HepG2 (cell line): ENCODE results near the gene CPXM2. TPM values are rescaled to one million over a fixed set of nuclear protein-coding genes. Genes with fewer than 3 reads are reported as not detected.

ENCODE experiments used
- ATAC-seq: fragments of 200-7000 bp; cut with Tn5 transposase; 3 replicates; pipeline ENCODE4 v1.9.1; 2020; ENCODE audit warnings: mild to moderate bottlenecking, moderate library complexity
- BruUV-seq: library from RNA; stranded (reverse); fragments of 400-500 nt; replicated peaks from 2 replicates; lab custom pipeline; 2021; lab: Mats Ljungman, UMichigan
- CTCF ChIA-PET: fragments of 300-600 bp; formaldehyde crosslinking; extraction: SDS; loops from one replicate; lab custom pipeline; 2021; ENCODE audit warnings: low total read pairs, inconsistent platforms, low intra/inter-chr PET ratio; lab: Yijun Ruan, JAX
- POLR2A ChIA-PET: fragments of 350-600 bp; sonication (Branson Sonifier 250); formaldehyde crosslinking; loops from one replicate; lab custom pipeline; 2020; ENCODE audit warnings: antibody characterized with exemption, inconsistent platforms; lab: Yijun Ruan, JAX
- DNase-seq: peaks from one replicate; pipeline ENCODE4 v3.0.0-alpha.2; 2015; ENCODE audit warnings: low spot score
- FAIRE-seq: peaks from 3 replicates; lab custom pipeline; 2011; peaks lifted over from hg19 to GRCh38; lab: Jason Lieb, UNC
- H2AFZ ChIP-seq: one replicate; pipeline ENCODE4 v1.6.1; 2011; ENCODE audit warnings: low read length, inconsistent platforms
- H3K27ac ChIP-seq: fragments of 300-600 bp; 3 replicates; pipeline ENCODE4 v1.8.0; 2011; ENCODE audit warnings: mixed run types, mild to moderate bottlenecking, mixed read lengths, low read length, inconsistent platforms; ENCODE audit not compliant: insufficient read depth; ENCODE audit errors: extremely low read length
- H3K27me3 ChIP-seq, 2 experiments: fragments of 200-600 bp in 1 of 2; 2 replicates in 1 of 2; 3 replicates in 1 of 2; pipeline versions ENCODE4 v1.6.0 to v1.8.0; 2011; ENCODE audit warnings: low read length in 2 of 2, mild to moderate bottlenecking in 2 of 2, moderate library complexity in 2 of 2, inconsistent platforms in 1 of 2; ENCODE audit not compliant: insufficient read depth in 2 of 2, control insufficient read depth in 1 of 2
- H3K36me3 ChIP-seq, 2 experiments: fragments of 200-600 bp in 1 of 2; replicated peaks in 1 of 2; 2 replicates in 1 of 2; 3 replicates in 1 of 2; pipeline versions ENCODE4 v1.5.1 to v1.8.0; 2011; ENCODE audit warnings: low read length in 2 of 2, inconsistent platforms in 1 of 2; ENCODE audit not compliant: insufficient read depth in 2 of 2, control insufficient read depth in 1 of 2
- H3K4me1 ChIP-seq: 2 replicates; pipeline ENCODE4 v1.5.1; 2012; ENCODE audit warnings: low read length, inconsistent platforms; ENCODE audit not compliant: insufficient read depth
- H3K4me2 ChIP-seq: 2 replicates; pipeline ENCODE4 v1.6.0; 2011; ENCODE audit warnings: low read depth, low read length, inconsistent platforms
- H3K4me3 ChIP-seq, 3 experiments: fragments of 200-600 bp in 1 of 3; sonication (generic), shearing (Covaris generic) in 1 of 3; replicated peaks in 1 of 3; 2 replicates each; pipeline ENCODE4 v1.5.1; 2011 to 2016; ENCODE audit warnings: low read length in 3 of 3, inconsistent platforms in 2 of 3, low read depth in 2 of 3, mild to moderate bottlenecking in 2 of 3, control low read depth in 1 of 3, mixed read lengths in 1 of 3; ENCODE audit not compliant: insufficient read depth in 1 of 3
- H3K79me2 ChIP-seq: one replicate; pipeline ENCODE4 v1.6.1; 2011; ENCODE audit warnings: low read length, inconsistent platforms; ENCODE audit not compliant: insufficient read depth
- H3K9ac ChIP-seq: 2 replicates; pipeline ENCODE4 v1.6.0; 2011; ENCODE audit warnings: mild to moderate bottlenecking, low read depth, low read length, inconsistent platforms; ENCODE audit not compliant: insufficient read depth
- H3K9me3 ChIP-seq: 2 replicates; pipeline ENCODE4 v1.5.1; 2012; ENCODE audit warnings: mild to moderate bottlenecking, low read length
- H4K20me1 ChIP-seq: 2 replicates; pipeline ENCODE4 v1.6.0; 2011; ENCODE audit warnings: inconsistent platforms, mild to moderate bottlenecking, low read length, moderate library complexity; ENCODE audit not compliant: insufficient read depth
- CENPT ChIP-seq: sonication (generic); formaldehyde crosslinking; IDR thresholded peaks from 2 replicates; pipeline ENCODE4 v1.8.0; 2022; ENCODE audit warnings: low read depth, mild to moderate bottlenecking, moderate library complexity, missing genetic modification reagents
- HOXA7 ChIP-seq: sonication (generic); formaldehyde crosslinking; IDR thresholded peaks from 2 replicates; pipeline ENCODE4 v1.8.1; 2022; ENCODE audit warnings: mild to moderate bottlenecking, missing genetic modification reagents, moderate library complexity
- KDM2A ChIP-seq: sonication (generic); formaldehyde crosslinking; IDR thresholded peaks from 2 replicates; pipeline ENCODE4 v1.4.0; 2020; ENCODE audit warnings: low read depth, missing genetic modification reagents, borderline replicate concordance
- KDM5B ChIP-seq: sonication (generic); formaldehyde crosslinking; IDR thresholded peaks from 2 replicates; pipeline ENCODE4 v1.4.0; 2020; ENCODE audit warnings: missing genetic modification reagents, mild to moderate bottlenecking, borderline replicate concordance
- RARA ChIP-seq: IDR thresholded peaks from 2 replicates; pipeline ENCODE4 v1.6.1; 2016; ENCODE audit warnings: missing genetic modification reagents, missing compliant biosample characterization
- TRIM24 ChIP-seq: sonication (generic); formaldehyde crosslinking; IDR thresholded peaks from 2 replicates; pipeline ENCODE4 v1.8.0; 2022; ENCODE audit warnings: mild to moderate bottlenecking, missing genetic modification reagents
- ZBED4 ChIP-seq: sonication (generic); formaldehyde crosslinking; IDR thresholded peaks from 2 replicates; pipeline ENCODE4 v1.4.0; 2020; ENCODE audit warnings: missing genetic modification reagents, borderline replicate concordance
- ZBTB37 ChIP-seq: sonication (generic); formaldehyde crosslinking; IDR thresholded peaks from 2 replicates; pipeline ENCODE4 v1.4.0; 2020; ENCODE audit warnings: mild to moderate bottlenecking, missing genetic modification reagents
- ZNF10 ChIP-seq: sonication (generic); formaldehyde crosslinking; IDR thresholded peaks from 2 replicates; pipeline ENCODE4 v1.4.0; 2020; ENCODE audit warnings: mild to moderate bottlenecking, low read depth, missing genetic modification reagents, borderline replicate concordance
- ZNF235 ChIP-seq: sonication (generic); formaldehyde crosslinking; IDR thresholded peaks from 2 replicates; pipeline ENCODE4 v1.8.1; 2023; ENCODE audit warnings: mild to moderate bottlenecking, missing genetic modification reagents, borderline replicate concordance
- ZNF615 ChIP-seq: sonication (generic); formaldehyde crosslinking; IDR thresholded peaks from 2 replicates; pipeline ENCODE4 v1.5.0; 2020; ENCODE audit warnings: mild to moderate bottlenecking, missing genetic modification reagents, borderline replicate concordance
- WGBS: methylation state at CpG from one replicate; pipeline ENCODE4 v1.1.6; 2017; ENCODE audit warnings: low lambda C conversion rate; 5-methylcytosine and 5-hydroxymethylcytosine counted together
- in situ Hi-C: cut with HindIII; loops from 2 replicates; pipeline ENCODE4 v1.10.0; 2017; ENCODE audit warnings: low pct_unique_long_range_greater_than_20kb; ENCODE audit not compliant: extremely low pct_ligation_motif_present
- intact Hi-C: fragments of 100-400 bp; cut with micrococcal nuclease; formaldehyde crosslinking; loops from one replicate; pipeline ENCODE4 v1.10.0; 2022; ENCODE audit not compliant: unreplicated experiment
- polyA plus RNA-seq, 8 experiments: library from polyadenylated mRNA; depleted of rRNA in 3 of 8; stranded (reverse) in 7 of 8; unstranded in 1 of 8; fragments of >200 nt; fragmentation: Illumina TruSeq in 4 of 8; extraction: Trizol in 4 of 8; gene quantifications; 2 replicates each; pipeline versions ENCODE4 v1.2.1 to v1.2.3, GENCODE V29; 2011 to 2016; ENCODE audit warnings: low read depth in 4 of 8, missing spikeins in 1 of 8, mixed read lengths in 1 of 8; ENCODE audit not compliant: insufficient read depth in 1 of 8
- total RNA-seq, 5 experiments: library from RNA; depleted of rRNA; stranded (reverse); fragments of >200 nt; fragmentation: Illumina TruSeq; extraction: Trizol; gene quantifications; 2 replicates each; pipeline ENCODE4 v1.2.3, GENCODE V29; 2016; ENCODE audit warnings: low read depth in 1 of 5

CPXM2 gene
- total and polyA plus RNA-seq, 2 of the 13 experiments (the other 11 are each of a cell fraction or from before 2014, with no cell fraction given) = 0.03 TPM; not detected in 1

GRCh38 chr10:123800821-123801220 lies 90.8 kb downstream of the CPXM2 start:
- Histone ChIP-seq H3K9ac (no peak overlapping the region), H3K4me2 (no peak overlapping the region), H3K9me3 (no peaks in the 10 kb centered on the region), H3K4me3 (no peak overlapping the region), H3K4me1 (no peaks in the 10 kb centered on the region), H4K20me1 (no peaks in the 10 kb centered on the region), H3K36me3 (no peaks in the 10 kb centered on the region), H3K27ac (no peak overlapping the region), H3K79me2 (no peaks in the 10 kb centered on the region), H3K27me3 (0 out of 5 replicates have a peak, but pooled peaks cover 0 to 2% of the 10 kb centered on the region in 2 experiments), H2AFZ (no peak overlapping the region)
- 46% methylated on average over 7 of the region's 7 CpGs for WGBS
- no peak for TF ChIP-seq KDM5B (CRISPR knock-in tag)
- TF ChIP-seq ZNF235 (CRISPR knock-in tag) = no peak
- no peak for TF ChIP-seq ZBTB37 (CRISPR knock-in tag)
- no peak for ATAC-seq
- CTCF ChIA-PET = no interaction called here
- intact Hi-C loops = no loop called here
- no TSS peak for BruUV-seq
- DNase-seq = no peak
- POLR2A ChIA-PET = no interaction called here
- in situ Hi-C loops = no loop called here
- FAIRE-seq = no peak

- POLR2A ChIA-PET = no interaction called here
These were observed 91.3 kb downstream of the CPXM2 start for GRCh38 chr10:123800289-123800688.

More at GRCh38 chr10:123800289-123800688, 91.3 kb downstream of the CPXM2 start:
- Histone ChIP-seq H3K9ac (no peak overlapping the region), H3K4me3 (no peak overlapping the region), H3K27ac (no peak overlapping the region), H3K4me1 (no peaks in the 10 kb centered on the region), H3K36me3 (no peaks in the 10 kb centered on the region), H3K4me2 (no peak overlapping the region), H3K79me2 (no peaks in the 10 kb centered on the region), H4K20me1 (no peaks in the 10 kb centered on the region), H3K9me3 (no peaks in the 10 kb centered on the region), H2AFZ (no peak overlapping the region), H3K27me3 (0 out of 5 replicates have a peak, but pooled peaks cover 0 to 2% of the 10 kb centered on the region in 2 experiments)
- WGBS = 1% methylated on average over 9 of the region's 9 CpGs
- no peak for FAIRE-seq
- intact Hi-C loops = no loop called here
- TF ChIP-seq ZBED4 (CRISPR knock-in tag) (no peak), CENPT (no peak), ZNF10 (CRISPR knock-in tag) (no peak), KDM5B (CRISPR knock-in tag) (no peak), RARA (no peak), ZNF615 (CRISPR knock-in tag) (no peak), TRIM24 (no peak), KDM2A (CRISPR knock-in tag) (no peak), HOXA7 (CRISPR knock-in tag) (no peak)
- DNase-seq = no peak
- in situ Hi-C loops = no loop called here
- CTCF ChIA-PET = no interaction called here
- no TSS peak for BruUV-seq
- no peak for ATAC-seq
